GM19455 (cell line): ENCODE data around the gene ITPA.
"Not testable (repeated sequence)": the region's sequence is repeated elsewhere in the genome, so short reads cannot be mapped to it uniquely, and the experiment has no call there.

Source experiments
- ATAC-seq: cut with Tn5 transposase; IDR thresholded peaks from one replicate; pipeline ENCODE4 v1.9.1; 2021; ENCODE audit not compliant: unreplicated experiment

The ITPA gene

DNA sequence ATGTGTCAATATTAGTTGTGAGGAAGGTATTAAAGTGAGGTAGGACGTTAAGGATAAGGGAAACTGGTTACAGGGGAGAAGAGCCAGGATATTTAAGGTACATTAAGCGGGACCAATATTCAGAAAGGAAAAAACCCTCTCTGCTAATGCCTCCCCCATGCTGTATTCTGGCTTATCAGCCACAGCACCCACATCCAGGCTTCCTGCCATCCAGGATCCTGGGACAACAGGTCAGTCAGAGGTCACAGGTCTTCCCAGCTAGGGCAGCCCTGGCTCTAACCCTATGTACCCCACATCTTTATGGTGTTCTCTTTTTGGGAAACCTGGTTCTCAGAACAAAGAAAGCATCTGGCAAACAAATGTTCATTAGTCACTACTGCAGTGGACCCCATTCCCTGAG, 10.1 kb upstream of the ITPA start:
- ATAC-seq = no peak

DNA sequence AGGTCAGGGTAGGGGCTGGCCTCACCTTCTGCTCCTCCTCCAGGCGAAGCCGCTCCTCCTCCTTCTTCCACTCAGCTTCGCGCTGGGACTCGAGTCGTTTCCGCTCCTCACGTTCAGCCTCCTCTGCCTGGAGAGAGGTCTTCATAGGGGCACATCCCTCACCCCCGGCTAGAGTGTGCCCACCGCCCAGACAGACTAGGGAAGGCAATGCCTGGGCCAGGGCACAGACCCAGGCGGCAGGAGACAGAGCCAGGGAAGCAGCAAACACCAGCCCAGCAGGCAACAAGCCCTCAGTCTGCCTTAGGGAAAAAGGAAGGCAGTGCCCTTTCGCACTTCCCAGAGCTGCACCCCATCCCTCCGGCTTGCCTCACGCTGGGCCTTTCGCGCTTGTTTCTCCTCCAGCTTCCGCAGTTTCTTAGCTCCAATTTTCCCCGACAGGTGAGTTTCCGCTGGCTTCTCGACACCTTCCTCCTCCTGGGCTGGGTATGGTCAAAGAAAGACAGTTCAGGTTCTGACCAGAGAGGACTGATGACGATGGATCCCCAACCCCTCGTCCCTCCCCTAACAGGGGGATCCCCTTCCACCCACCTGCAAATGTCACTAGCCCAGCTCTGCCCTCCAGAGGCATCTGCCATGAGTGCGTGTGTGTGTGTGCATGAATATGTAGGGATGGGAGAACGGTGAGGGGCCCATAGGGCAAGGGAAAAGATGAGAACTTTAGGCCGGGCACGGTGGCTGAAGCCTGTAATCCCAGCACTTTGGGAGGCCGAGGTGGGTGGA, 9.1 kb upstream of the ITPA start:
- ATAC-seq = no peak

DNA sequence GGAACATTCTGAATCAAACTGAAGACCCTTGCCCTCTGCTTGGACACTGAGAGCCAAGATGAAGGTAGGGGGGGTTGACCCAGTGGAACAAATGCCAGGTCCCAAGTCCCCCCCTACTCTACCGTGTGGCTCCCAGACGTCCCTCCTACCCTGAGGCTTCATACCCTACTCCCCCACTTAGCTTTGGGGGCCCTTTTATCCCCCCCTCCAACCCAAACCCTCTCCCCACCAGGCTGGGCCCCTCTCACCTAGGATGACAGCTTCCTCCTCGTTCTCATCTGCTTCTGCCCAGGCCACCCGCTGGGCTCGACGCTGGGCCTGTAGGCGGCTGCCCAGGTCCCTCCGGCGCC, 6.4 kb upstream of the ITPA start:
- ATAC-seq = no peak

DNA sequence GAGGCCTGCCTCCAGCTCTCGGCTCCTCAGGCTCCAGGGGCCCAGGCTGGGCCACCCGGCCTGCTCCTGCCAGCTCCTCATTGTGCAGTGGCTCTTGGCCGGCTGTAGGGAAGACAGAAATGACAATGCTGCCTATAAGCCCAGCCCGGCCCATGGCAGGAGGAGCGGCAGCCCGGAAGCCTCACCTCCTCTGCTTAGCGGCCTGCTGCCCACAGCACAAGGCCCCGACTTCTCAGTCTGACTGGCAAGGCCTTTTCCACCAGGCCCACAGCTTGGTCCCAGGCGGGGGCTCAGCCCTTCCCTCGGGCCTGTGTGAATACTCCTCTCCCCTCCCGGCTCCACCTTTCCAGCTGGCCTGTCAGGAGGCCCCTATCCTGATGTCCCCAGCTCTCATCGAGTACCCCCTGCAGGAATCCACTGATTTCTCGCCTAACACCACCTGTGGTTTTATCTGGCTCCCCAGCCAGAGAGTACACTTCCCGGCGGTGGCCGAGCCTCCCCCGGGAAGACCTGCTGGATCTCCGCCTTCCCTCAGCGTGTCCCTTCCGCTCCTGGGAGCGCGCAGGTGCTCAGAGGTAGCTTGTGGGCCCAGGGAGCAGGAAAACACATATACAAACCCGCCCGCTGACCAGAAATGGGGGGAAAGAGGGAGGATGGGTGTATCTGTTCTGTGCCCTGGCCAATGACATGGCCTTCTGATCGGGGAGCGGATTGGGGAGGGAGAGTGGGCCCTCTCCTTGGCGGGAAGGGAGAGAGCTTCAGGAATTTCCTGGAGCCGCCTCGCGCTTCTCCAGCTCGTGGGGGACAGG, 5.8 kb upstream of the ITPA start:
- ATAC-seq = peak; percentile 27

DNA sequence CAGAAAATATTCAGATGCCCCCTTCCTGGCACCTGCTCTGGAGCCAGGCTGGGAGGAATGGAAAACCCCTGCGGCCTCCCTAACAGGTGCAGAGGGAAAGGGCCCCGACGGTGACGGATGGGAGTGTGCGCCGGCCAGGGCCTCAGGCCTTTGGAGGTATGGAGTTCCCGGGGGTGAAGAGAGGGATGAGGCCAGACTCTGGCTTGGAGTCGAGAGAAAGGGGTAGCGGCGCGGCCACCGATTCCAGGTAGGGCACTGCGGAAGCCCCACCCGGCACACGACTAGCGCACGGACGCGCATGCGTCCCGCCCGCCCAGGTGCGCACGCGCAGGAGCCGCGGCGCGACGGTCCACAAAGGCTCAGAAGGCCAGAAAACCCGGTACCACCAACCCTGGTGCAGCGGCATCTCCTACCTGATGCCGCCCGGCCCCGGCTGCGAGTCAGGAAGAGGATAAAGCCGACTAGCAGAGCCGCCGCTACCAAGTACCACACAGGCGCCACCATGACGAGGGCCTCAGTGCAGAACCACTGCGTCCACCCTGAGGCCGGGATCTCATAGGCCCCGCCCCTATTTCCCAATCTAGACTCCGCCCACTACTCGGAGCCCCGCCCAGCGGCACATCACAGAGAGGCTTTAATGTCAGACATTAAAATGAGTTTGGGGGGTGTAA, 5.0 kb upstream of the ITPA start, which contains the start of gene DDRGK1:
DDRGK1 (minus strand) TSS at position 559 of the 671 bp plus-strand sequence; CDS start at position 504, 55 bp downstream.
- ATAC-seq = peak; percentile 84

DNA sequence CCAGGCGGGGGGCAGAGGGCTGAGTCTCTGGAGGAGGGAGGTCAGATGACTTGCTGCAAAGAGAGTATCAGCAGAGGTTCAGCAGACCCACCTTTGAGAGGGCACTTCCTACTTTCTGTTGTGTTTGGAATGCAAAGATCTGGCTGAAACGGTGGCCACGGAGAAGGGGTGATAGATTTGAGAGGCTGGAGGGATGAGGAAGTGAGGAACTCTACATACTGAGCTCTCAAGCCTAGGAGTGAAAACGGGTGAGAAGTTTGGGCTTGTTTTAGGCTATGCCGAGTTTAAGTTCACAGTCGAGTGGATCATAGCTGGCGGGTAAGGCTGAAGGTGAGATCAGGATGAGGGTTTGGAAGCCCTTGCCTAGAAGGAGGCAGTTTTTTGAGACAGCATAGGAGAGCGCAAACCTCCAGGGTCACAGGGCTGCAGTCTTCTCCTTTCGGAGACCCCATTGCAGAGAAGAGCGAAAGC, 477 bp upstream of the ITPA start:
- no peak for ATAC-seq

DNA sequence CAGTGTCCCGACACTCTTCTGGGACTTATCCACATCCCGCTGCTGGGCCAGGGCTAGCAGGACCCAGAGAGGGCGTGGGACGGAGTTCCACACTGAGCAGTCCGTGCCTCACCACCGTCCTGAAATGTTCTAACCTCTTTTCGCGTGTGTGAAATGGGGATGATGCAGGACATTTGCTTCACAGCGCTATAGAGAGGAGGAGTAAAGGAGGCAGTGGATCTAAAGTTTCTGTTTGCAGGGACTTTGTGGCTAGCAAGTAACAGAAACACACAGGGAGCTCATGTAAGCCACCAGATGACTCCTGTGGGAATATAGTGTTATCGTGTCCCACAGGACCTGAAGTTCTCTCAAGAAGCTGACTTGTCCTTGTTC, 634 bp downstream of the ITPA start:
- ATAC-seq = no peak

DNA sequence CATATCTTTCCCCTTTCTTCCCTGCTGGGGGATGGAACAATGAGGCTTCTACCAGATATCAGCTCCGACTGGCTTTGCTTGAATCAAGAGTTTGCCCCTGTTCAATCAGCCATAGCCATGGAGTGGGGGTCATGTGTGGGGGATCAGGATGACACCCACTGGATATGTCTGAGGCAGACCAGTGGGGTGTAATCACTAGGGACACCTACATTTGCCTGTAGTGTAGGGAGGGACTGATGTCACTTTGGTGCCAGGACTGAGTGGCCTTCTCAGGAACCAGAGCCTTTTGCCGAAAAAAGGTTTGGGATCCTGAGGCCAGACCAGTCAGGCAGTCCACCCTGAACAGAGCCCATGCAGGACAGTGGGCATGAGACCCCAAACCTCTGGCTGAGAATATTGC, 1.0 kb downstream of the ITPA start:
- no peak for ATAC-seq

DNA sequence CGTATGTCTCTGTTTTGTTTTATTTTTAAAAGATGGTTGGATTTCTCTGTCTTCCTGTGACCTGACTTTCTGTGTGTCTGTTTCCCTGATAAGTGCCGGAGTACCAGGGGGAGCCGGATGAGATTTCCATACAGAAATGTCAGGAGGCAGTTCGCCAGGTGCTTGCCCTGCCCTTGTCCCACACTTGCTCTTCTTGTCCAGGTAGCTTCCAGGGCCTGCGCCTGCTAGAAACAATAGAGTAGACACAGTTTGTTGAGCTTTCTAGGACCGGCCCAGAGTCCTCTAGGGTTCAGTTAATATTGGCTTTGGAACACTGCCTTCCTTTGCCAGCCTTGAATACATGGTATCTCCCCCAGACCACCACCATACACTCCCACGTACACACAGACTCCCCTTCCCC, 3.9 kb downstream of the ITPA start:
- no peak for ATAC-seq

DNA sequence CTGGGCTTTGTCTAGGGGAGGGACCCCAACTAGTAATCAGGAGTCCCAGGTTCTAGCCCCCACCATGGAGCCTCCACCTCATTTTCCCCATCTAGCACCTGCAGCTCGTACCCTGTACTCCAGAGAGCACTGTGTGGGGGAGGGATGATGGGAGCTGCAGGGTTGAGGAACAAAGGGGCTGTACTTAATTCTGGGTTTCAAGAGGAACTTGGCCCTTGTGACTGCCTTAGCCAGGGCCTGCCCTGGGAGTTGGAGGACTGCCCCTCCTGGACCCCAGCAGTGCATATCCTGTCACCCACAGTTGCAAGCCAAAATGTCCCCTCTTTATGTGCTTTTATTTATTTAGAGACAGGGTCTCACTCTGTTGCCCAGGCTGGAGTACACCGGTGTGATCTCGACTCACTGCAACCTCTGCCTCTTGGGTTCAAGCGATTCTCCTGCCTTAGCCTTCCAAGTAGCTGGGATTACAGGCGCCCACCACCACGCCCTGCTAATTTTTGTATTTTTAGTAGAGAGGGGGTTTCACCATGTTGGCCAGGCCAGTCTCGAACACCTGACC, 6.1 kb downstream of the ITPA start:
- not testable (repeated sequence) for ATAC-seq

DNA sequence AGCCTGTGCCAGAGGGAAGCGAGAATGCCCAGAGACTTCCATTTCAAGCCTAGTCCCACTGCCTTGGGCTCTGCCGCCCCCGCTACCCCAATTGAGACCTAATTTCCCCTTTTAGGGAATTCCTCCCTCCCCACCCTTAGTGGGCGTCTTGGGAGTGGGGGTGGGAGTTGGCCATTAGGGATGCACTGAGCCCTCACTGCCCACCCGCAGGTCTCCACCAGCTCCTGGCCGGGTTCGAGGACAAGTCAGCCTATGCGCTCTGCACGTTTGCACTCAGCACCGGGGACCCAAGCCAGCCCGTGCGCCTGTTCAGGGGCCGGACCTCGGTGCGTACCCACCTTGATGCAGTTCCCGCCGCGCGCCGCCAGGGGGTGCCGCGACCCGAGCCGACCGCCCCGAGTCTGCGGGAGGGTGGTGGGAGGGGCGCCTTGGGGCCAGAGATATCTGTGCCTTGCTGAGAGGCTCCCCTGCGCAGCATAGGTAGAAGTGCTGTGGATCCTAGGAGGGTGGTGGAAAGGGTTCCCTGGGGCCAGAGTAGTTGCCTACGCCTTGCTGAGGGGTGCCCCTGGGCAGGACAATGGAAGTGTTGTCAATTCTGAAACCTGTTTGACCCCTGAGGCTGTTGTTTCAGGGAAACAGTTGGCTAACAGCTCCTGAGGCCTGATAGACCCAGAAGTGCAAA, 9.2 kb downstream of the ITPA start:
- peak; percentile 78 for ATAC-seq

DNA sequence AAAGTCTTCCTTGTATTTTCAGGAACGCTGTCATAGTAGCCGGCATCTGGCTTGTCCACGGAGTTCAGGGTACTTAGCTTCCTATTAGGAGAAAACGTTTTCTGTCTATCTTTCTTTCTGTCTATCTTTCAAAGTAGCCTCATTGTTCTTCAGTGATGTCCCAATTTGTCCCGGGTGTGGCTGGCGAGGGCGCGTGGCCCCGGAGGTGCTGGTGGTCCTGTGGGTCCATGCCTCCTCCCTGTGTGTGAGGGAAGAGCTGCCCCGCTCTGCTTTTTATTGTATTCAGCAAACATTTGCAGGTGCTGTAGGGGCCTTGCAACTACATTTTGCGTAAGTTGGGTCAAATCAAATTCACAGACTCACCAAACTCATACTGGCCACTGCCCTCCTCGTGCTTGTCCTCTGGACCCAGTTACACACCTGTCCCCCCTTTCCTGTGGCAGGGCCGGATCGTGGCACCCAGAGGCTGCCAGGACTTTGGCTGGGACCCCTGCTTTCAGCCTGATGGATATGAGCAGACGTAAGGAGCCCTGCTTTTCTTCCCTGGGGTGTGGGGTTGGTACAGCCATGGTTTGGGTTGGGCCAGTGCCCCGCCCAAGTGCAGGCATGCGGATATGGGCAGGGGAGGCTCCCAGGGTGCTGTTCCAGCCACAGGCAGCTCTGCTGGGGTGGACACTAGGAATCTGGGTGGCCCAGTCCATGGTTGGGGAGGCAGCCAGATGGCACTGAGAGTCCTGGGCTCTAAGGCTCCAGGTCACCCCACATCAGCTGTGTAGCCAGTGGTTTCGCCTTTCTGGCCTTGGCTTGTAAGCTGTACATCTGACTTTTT, 12.3 kb downstream of the ITPA start:
- no peak for ATAC-seq

DNA sequence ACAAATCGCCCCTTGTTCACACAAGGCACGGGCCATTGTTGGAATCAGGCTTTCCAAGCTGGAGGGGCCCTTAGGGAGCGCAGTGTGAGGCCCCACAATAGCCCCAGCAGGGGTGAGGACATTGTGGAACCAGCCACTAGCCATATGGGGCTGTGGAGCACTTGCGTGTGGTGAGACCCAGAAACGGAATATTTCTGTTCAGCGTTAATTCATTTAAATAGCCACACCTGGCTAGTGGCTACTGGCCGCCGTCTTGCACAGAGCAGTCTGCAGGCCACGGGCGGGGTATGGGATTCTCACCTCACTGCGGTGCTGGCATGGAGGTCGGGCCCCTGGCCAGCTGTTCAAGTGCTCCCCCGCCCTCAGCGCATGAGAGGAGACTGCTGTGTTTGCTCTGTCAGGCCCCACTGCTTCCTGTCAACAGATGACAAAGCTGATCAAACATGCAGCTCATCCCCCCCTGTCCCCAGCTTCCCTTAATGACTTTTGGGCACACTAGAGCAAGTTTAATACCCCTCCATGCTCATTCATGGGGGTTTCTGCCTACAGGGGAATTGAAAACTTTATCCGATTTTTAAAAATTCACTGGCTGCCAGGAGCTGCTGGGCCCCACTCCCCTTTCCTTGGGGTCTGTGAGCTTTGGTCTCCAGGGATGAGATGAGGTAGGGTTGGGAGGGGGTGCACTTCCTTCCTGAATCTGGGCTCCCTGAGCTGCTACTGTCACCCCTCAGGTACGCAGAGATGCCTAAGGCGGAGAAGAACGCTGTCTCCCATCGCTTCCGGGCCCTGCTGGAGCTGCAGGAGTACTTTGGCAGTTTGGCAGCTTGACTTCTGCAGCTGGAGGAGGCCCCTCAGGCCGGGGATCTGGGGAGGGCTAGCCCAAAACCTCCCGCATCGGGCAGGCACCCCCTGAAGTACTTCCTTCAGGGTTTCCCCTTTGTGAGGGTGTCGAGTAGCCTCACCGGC, 13.6 kb downstream of the ITPA start:
- no peak for ATAC-seq

DNA sequence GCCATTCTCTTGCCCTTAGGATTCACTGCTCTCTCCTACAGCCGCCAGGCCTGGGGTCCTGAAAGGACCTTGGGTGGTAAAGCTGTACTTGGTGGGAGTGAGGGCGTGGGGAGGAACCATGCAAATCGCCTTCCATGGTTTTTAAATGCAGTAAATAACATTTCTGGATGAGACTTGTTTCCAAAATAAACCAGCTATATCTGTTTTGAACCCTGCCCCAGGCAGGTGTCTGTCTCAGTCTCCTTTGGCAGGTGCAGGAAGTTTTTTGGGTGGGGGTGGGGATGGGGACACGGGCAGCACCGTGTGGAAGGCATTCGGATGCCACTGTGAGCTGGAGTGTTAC, 14.3 kb downstream of the ITPA start:
- ATAC-seq = no peak

DNA sequence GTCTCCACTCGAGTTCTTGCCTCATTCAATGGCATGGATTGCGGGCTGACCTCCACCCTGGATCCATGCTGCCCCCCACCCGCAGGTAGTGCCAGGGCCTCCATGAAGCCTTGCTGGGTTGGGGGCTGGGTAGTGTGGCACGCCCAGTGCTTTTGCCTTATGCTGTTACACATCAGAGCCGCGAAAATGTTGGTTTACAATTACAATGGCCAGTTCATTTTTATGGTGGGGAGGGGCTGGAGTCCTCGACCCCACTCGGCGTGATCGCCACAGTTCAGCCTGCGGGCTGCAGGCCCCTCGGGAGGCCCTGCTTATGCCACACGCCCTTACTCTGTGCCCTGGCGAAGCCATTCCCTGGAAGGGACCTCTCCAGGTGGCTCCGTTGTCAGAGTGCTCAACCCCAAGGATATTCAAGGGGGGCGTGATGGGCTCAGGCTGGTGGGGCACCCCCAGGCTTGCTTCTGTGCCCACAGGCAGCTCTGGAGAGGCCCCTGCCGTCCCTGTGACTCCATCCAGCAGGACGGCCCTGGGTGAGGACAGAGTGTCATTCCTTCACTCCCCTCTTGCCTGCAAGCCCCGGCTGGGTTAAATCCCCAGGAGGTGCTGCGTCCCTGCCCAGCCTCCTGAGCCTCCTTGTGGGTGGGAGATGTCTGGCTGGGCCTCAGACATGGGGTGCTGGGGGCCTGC, 14.8 kb downstream of the ITPA start:
- no peak for ATAC-seq

DNA sequence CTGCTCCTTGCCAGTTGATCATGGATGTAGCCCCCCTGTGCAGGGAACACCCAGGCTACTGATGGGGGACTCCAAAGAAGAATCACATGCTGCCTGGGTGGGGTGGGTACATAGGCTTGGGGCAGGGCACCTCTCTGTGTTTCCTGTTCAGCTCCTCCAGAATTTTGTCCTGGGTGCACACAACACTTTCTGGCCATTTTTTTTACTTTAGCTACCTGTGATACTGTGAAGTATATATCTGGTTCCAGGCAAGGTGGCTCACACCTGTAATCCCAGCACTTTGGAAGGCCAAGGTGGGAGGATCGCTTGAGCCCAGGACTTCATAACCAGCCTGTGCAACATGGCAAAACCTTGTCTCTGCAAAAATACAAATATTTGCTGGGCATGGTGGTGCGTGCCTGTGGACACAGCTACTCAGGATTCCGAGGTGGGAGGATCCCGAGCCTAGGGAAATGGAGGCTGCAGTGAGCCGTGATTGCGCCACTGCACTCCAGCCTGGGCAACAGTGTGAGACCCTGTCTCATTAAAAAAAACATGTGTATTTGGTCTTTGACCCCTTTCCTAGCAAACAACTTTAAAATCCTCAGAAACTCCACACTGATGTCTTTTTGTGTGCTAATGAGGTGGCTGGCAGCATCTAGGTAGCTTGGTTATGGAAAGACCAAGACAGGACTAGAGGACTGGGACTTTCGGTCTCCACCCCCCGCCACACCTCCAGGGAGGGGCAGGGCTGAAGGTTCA, 15.6 kb downstream of the ITPA start:
- no peak for ATAC-seq

DNA sequence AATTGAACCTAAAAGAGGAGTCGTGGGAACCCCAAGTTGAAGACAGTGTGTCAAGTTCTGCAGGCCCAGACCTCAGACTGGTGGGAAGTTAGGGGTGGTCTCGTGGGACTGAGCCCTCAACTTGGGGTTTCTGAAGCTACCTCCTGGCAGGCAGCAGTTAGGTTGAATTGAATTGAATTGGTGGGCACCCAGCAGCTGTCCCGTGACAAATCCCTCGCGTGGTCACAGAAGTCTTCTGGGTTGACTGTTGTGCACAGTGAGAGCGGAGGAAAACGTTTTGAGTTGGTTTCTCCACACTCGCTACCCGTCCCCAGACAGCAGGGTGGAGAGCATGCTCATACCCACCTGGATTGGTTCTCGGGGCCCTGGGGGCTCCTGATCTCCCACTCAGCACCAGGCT, 16.8 kb downstream of the ITPA start:
- no peak for ATAC-seq

DNA sequence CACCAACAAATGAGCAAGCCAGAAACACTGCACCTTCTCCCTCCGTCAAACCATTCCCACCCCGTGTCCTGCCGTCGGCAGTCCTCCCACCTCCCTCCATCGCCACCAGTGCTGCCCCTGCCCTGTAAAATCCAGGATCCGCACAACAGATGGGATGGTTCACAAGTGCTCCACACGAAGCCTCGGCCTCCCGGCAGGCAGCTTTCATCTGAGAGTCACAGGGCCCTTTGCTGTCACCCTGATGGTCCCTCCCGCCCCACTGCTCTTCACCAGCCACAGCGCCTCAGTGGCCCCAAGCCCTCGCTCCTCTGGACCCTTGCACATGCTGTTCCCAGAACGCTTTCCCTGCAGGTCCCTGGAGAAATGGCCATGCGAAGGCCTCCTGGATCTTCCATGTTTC, 17.6 kb downstream of the ITPA start:
- no peak for ATAC-seq
